Measurements from ENCODE around the gene AGTR1.

The AGTR1 gene

GRCh38 chr3:148697306-148698189 lies at the start of gene AGTR1:
TSS of gene AGTR1 (plus strand) at chr3:148697903. CDS start at chr3:148741036, 43,133 bp downstream.
- TF ChIP-seq CTCF (conservative IDR thresholded peaks at IDR 0.05; ENCODE audit: low read depth, low read length), result no peak
- H3K4me3 ChIP-seq (ENCODE audit: low read depth, low read length), result peak within 1 kb of the TSS; percentile 76
- DNase-seq (ENCODE audit: low read depth), result peak; percentile 70

- H3K4me3 ChIP-seq (ENCODE audit: low read depth, low read length), result no peak overlapping the region
- peak; percentile 86 for DNase-seq (ENCODE audit: low read depth)
- TF ChIP-seq CTCF (conservative IDR thresholded peaks at IDR 0.05; ENCODE audit: low read depth, low read length), result no peak
Measured at GRCh38 chr3:148648685-148649352, 48.9 kb upstream of the AGTR1 start.

DNA sequence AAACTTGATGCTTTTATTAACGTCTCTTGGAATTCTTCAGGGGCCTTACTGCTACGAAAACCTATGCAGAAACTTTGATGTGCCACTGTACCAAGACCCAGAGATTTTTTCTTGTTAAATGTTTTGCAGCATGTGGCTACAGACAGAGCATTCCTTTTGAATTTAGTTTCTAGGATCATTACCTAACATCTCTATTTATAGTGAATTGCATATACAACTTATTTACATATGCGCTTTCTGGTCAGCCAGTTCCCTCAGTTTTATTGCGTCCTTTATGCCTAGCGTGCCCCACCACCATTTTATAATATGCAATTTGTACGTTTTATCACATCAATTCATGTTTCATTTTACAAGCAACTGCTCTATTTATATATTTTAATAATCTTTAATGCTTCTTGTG lies 46.2 kb upstream of the AGTR1 start:
- TF ChIP-seq CTCF (conservative IDR thresholded peaks at IDR 0.05; ENCODE audit: low read depth, low read length), result no peak
- DNase-seq (ENCODE audit: low read depth), result no peak
- H3K4me3 ChIP-seq (ENCODE audit: low read depth, low read length), result no peak overlapping the region

DNA sequence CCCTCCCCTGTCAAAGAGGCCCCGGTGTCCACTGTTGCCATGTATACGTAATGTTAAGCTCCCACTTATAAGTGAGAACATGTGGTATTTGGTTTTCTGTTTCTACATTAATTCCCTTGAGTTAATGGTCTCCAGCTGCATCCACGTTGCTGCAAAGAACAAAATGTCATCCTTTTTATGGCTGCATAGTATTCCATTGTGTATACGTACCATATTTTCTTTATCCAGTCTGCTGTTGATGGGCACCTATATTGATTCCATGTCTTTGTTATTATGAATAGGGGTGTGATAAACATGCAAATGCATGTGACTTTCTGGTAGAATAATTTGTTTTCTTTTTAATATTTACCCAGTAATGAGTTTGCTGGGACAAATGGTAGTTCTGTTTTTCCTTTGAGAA lies 43.3 kb upstream of the AGTR1 start:
- H3K4me3 ChIP-seq (ENCODE audit: low read depth, low read length), result no peak overlapping the region
- TF ChIP-seq CTCF (conservative IDR thresholded peaks at IDR 0.05; ENCODE audit: low read depth, low read length), result no peak
- no peak for DNase-seq (ENCODE audit: low read depth)

- no peak for TF ChIP-seq CTCF (conservative IDR thresholded peaks at IDR 0.05; ENCODE audit: low read depth, low read length)
- no peak overlapping the region for H3K4me3 ChIP-seq (ENCODE audit: low read depth, low read length)
- no peak for DNase-seq (ENCODE audit: low read depth)
Measured at GRCh38 chr3:148657470-148657869, 40.2 kb upstream of the AGTR1 start.

DNA sequence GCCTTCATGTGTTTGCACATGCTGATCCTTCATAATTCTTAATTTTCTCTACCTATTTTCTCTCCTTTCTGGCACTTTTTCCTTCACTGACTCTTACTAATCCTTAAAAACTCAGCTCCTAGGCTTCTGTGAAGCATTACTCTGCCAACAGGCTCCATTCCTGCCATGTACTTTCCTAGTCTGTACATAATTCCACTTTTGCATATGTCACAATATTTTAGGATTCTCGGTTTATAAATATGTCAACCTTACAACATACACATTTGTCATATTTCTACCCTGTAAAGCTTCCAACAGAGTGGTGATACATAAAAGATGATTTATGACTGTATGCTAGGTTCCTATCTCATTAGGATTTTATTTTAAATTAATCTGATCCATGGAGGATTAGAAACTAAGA lies 38.2 kb upstream of the AGTR1 start:
- no peak for DNase-seq (ENCODE audit: low read depth)
- no peak for TF ChIP-seq CTCF (conservative IDR thresholded peaks at IDR 0.05; ENCODE audit: low read depth, low read length)
- no peak overlapping the region for H3K4me3 ChIP-seq (ENCODE audit: low read depth, low read length)

Data from choroid plexus epithelial cell (primary cell).